ENCODE results near the gene LAD1. TPM values are rescaled to one million over a fixed set of nuclear protein-coding genes. Genes with fewer than 3 reads are reported as not detected.

The LAD1 gene
- total and polyA plus RNA-seq, 9 of the 15 experiments (the other 6 are each of a cell fraction or from before 2014, with no cell fraction given), result 0.31 TPM; not detected in 8

DNA sequence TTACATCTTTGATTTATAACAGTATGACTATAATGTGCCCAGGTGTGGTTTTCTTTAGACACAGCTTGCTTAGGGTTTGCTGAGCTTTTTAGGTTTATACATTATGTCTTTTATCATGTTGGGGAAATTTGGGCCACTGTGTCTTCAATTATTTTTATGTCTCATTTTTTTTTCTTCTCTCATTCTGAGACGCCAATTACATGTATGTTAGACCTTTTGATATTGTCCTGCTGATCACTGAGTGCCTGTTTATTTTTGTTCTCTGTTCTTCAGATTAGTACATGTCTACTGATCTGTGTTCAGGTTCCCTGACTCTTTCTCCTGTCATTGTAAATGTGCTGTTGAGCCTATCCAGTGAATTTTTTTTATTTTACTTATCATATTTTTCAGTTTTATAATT lies 57.7 kb downstream of the LAD1 start:
- H3K4me3 ChIP-seq, result no peak overlapping the region
- WGBS (ENCODE audit: insufficient coverage, low coverage, missing lambda C conversion rate), result 0% methylated on average over 1 of the region's 1 CpG
- ChIA-PET CTCF (ENCODE audit: low intra/inter-chr PET ratio) (no interaction called here), POLR2A (interaction anchor here (0.6 kb wide), 1 partner anchor 120 kb away, joined by 3 read pairs; no protein-coding TSS in a partner anchor)
- no peaks in the 10 kb centered on the region for H3K4me1 ChIP-seq (replicated peaks in 1 of 2; ENCODE audit: control insufficient read depth in 2 of 2, insufficient read depth in 2 of 2, low read length in 2 of 2)
- no peak overlapping the region for H3K9ac ChIP-seq (ENCODE audit: insufficient read depth in 1 of 2, low read depth in 2 of 2, low read length in 2 of 2)
- H3K4me2 ChIP-seq (ENCODE audit: insufficient read depth, low read length), result no peak overlapping the region
- peaks cover 2 to 40% of the 10 kb centered on the region in 2 experiments; a peak in 4 of 5 replicates for H3K27me3 ChIP-seq (ENCODE audit: control insufficient read depth in 2 of 2, insufficient read depth in 2 of 2, low read length in 2 of 2)
- H2AFZ ChIP-seq (ENCODE audit: low read depth, low read length), result no peak overlapping the region
- FAIRE-seq (no peak), ATAC-seq (no peak), DNase-seq (ENCODE audit: extremely low read depth in 1 of 4, low spot score in 3 of 4) (no peak)
- BruUV-seq (replicated peaks), result no TSS peak
- no peaks in the 10 kb centered on the region for H3K9me1 ChIP-seq (ENCODE audit: control insufficient read depth, insufficient read depth, low read length)
- H3K9me3 ChIP-seq (replicated peaks; ENCODE audit: control insufficient read depth, insufficient read depth, low read depth, low read length), result no peaks in the 10 kb centered on the region
- intact Hi-C loops (cut with micrococcal nuclease), result no loop called here
- no peaks in the 10 kb centered on the region for H3K36me3 ChIP-seq (ENCODE audit: control insufficient read depth, insufficient read depth, low read length)
- in situ Hi-C loops (cut with MboI), result no loop called here
- no peak overlapping the region for H3K27ac ChIP-seq (ENCODE audit: extremely low read depth, low read depth, low read length)
- no peaks in the 10 kb centered on the region for H3K79me2 ChIP-seq (ENCODE audit: control insufficient read depth, insufficient read depth, low read length)
- TF ChIP-seq KAT7 (CRISPR knock-in tag; IDR thresholded peaks at IDR 0.05; ENCODE audit: borderline replicate concordance), result no peak
- no peak for TF ChIP-seq NFYB (IDR thresholded peaks at IDR 0.05; ENCODE audit: extremely low read depth, insufficient read length)
- TF ChIP-seq, protein P1, sequence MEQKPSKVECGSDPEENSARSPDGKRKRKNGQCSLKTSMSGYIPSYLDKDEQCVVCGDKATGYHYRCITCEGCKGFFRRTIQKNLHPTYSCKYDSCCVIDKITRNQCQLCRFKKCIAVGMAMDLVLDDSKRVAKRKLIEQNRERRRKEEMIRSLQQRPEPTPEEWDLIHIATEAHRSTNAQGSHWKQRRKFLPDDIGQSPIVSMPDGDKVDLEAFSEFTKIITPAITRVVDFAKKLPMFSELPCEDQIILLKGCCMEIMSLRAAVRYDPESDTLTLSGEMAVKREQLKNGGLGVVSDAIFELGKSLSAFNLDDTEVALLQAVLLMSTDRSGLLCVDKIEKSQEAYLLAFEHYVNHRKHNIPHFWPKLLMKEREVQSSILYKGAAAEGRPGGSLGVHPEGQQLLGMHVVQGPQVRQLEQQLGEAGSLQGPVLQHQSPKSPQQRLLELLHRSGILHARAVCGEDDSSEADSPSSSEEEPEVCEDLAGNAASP (IDR thresholded peaks at IDR 0.05), result no peak
- TF ChIP-seq, protein P2, sequence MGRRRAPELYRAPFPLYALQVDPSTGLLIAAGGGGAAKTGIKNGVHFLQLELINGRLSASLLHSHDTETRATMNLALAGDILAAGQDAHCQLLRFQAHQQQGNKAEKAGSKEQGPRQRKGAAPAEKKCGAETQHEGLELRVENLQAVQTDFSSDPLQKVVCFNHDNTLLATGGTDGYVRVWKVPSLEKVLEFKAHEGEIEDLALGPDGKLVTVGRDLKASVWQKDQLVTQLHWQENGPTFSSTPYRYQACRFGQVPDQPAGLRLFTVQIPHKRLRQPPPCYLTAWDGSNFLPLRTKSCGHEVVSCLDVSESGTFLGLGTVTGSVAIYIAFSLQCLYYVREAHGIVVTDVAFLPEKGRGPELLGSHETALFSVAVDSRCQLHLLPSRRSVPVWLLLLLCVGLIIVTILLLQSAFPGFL (CRISPR knock-in tag; IDR thresholded peaks at IDR 0.05), result no peak
- no peak for TF ChIP-seq SP1 (CRISPR knock-in tag; IDR thresholded peaks at IDR 0.05)
- no peak for TF ChIP-seq SAFB (IDR thresholded peaks at IDR 0.05; ENCODE audit: borderline replicate concordance, low read depth, low read length)
- no peak for TF ChIP-seq HDAC2 (IDR thresholded peaks at IDR 0.05)
- TF ChIP-seq, protein P3, sequence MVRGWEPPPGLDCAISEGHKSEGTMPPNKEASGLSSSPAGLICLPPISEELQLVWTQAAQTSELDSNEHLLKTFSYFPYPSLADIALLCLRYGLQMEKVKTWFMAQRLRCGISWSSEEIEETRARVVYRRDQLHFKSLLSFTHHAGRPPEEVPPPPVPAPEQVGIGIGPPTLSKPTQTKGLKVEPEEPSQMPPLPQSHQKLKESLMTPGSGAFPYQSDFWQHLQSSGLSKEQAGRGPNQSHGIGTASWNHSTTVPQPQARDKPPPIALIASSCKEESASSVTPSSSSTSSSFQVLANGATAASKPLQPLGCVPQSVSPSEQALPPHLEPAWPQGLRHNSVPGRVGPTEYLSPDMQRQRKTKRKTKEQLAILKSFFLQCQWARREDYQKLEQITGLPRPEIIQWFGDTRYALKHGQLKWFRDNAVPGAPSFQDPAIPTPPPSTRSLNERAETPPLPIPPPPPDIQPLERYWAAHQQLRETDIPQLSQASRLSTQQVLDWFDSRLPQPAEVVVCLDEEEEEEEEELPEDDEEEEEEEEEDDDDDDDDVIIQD (CRISPR knock-in tag; IDR thresholded peaks at IDR 0.05), result no peak
- TF ChIP-seq ZKSCAN1 (IDR thresholded peaks at IDR 0.05; ENCODE audit: low read depth, low read length), result no peak
- no peak for TF ChIP-seq KLF1 (tag; IDR thresholded peaks at IDR 0.05)
- H4K20me1 ChIP-seq (replicated peaks; ENCODE audit: control insufficient read depth, insufficient read depth, low read length), result 0 out of 2 replicates have a peak, but pooled peaks cover under 1% of the 10 kb centered on the region

Data from K562 (cell line).